LNCaP clone FGC (cell line): ENCODE results near the gene FAM76A.
A peak's percentile ranks its signal among the peaks of the same experiment; 100 is the strongest.

Experiments used
- DNase-seq: peaks from one replicate; pipeline ENCODE4 v3.0.0-alpha.2; 2011; ENCODE audit warnings: low read depth
- H3K4me3 ChIP-seq: 2 replicates; pipeline ENCODE4 v1.5.1; 2011; ENCODE audit warnings: mild to moderate bottlenecking, low read depth, low read length, control low read depth
- CTCF ChIP-seq: IDR thresholded peaks from 2 replicates; pipeline ENCODE4 v1.5.1; 2012; ENCODE audit warnings: mild to moderate bottlenecking; ENCODE audit not compliant: control insufficient read depth, insufficient read depth; ENCODE audit errors: extremely low read depth

FAM76A gene

GRCh38 chr1:27710574-27710973 is 15.2 kb upstream of the FAM76A start:
- H3K4me3 ChIP-seq = no peak overlapping the region
- TF ChIP-seq CTCF = no peak
- DNase-seq = no peak

GRCh38 chr1:27713139-27713725 is 12.5 kb upstream of the FAM76A start:
- no peak for DNase-seq
- TF ChIP-seq CTCF = no peak
- H3K4me3 ChIP-seq = no peak overlapping the region

GRCh38 chr1:27713869-27714513 is 11.8 kb upstream of the FAM76A start:
- no peak for DNase-seq
- no peak overlapping the region for H3K4me3 ChIP-seq
- no peak for TF ChIP-seq CTCF

- no peak overlapping the region for H3K4me3 ChIP-seq
- no peak for TF ChIP-seq CTCF
- DNase-seq = no peak
These were observed 9.4 kb upstream of the FAM76A start for GRCh38 chr1:27716262-27716895.

GRCh38 chr1:27719286-27720251 is 6.2 kb upstream of the FAM76A start:
- no peak for TF ChIP-seq CTCF
- DNase-seq = no peak
- no peak overlapping the region for H3K4me3 ChIP-seq

GRCh38 chr1:27724961-27725373 is 794 bp upstream of the FAM76A start:
- DNase-seq = no peak
- H3K4me3 ChIP-seq = peak overlapping the region; percentile 34
- no peak for TF ChIP-seq CTCF
